Astrocyte (in vitro differentiated cells and primary cell): ENCODE measurements around the gene EPB41L4B. TPM values are rescaled to one million over a fixed set of nuclear protein-coding genes. Genes with fewer than 3 reads are reported as not detected.
A peak's percentile ranks its signal among the peaks of the same experiment; 100 is the strongest.
"Not testable (repeated sequence)": the region's sequence is repeated elsewhere in the genome, so short reads cannot be mapped to it uniquely, and the experiment has no call there.

Experiments used
- DNase-seq: peaks from one replicate; pipeline ENCODE4 v3.0.0-alpha.2; 2010; ENCODE audit warnings: low read depth
- FAIRE-seq: peaks from 2 replicates; lab custom pipeline; 2011; peaks lifted over from hg19 to GRCh38; lab: Jason Lieb, UNC
- H2AFZ ChIP-seq: 2 replicates; pipeline ENCODE4 v1.6.0; 2012; ENCODE audit warnings: low read depth, low read length, inconsistent platforms
- H3K27ac ChIP-seq: 2 replicates; pipeline ENCODE4 v1.5.1; 2011; ENCODE audit warnings: low read depth, low read length, inconsistent platforms
- H3K27me3 ChIP-seq: 2 replicates; pipeline ENCODE4 v1.6.0; 2011; ENCODE audit warnings: low read length, inconsistent platforms; ENCODE audit not compliant: insufficient read depth
- H3K36me3 ChIP-seq: 2 replicates; pipeline ENCODE4 v1.5.1; 2011; ENCODE audit warnings: low read length, inconsistent platforms; ENCODE audit not compliant: insufficient read depth
- H3K4me1 ChIP-seq: 2 replicates; pipeline ENCODE4 v1.5.1; 2011; ENCODE audit warnings: low read length, inconsistent platforms; ENCODE audit not compliant: insufficient read depth
- H3K4me2 ChIP-seq: 2 replicates; pipeline ENCODE4 v1.6.0; 2012; ENCODE audit warnings: low read length, inconsistent platforms
- H3K4me3 ChIP-seq: 2 replicates; pipeline ENCODE4 v1.5.1; 2011; ENCODE audit warnings: low read depth, mild to moderate bottlenecking, low read length, inconsistent platforms; ENCODE audit not compliant: insufficient read depth
- H3K79me2 ChIP-seq: 2 replicates; pipeline ENCODE4 v1.6.0; 2012; ENCODE audit warnings: mild to moderate bottlenecking, low read length, inconsistent platforms; ENCODE audit not compliant: insufficient read depth
- H3K9ac ChIP-seq: 2 replicates; pipeline ENCODE4 v1.6.0; 2012; ENCODE audit warnings: mild to moderate bottlenecking, low read length, inconsistent platforms
- H3K9me3 ChIP-seq: 2 replicates; pipeline ENCODE4 v1.5.1; 2012; ENCODE audit warnings: low read depth, mild to moderate bottlenecking, low read length, inconsistent platforms; ENCODE audit not compliant: insufficient read depth
- H4K20me1 ChIP-seq: 2 replicates; pipeline ENCODE4 v1.6.0; 2012; ENCODE audit warnings: low read length, inconsistent platforms; ENCODE audit not compliant: insufficient read depth
- H3K27ac Mint-ChIP-seq: one replicate; pipeline ENCODE4 v1.8.0; 2021; ENCODE audit warnings: mild to moderate bottlenecking, mixed read lengths; ENCODE audit not compliant: unreplicated experiment
- H3K27me3 Mint-ChIP-seq: one replicate; pipeline ENCODE4 v1.8.0; 2021; ENCODE audit warnings: low read depth, mixed read lengths; ENCODE audit not compliant: unreplicated experiment
- H3K36me3 Mint-ChIP-seq: one replicate; pipeline ENCODE4 v1.8.0; 2021; ENCODE audit warnings: low read depth, mixed read lengths; ENCODE audit not compliant: unreplicated experiment
- H3K4me1 Mint-ChIP-seq: one replicate; pipeline ENCODE4 v1.8.0; 2021; ENCODE audit warnings: low read depth, mixed read lengths; ENCODE audit not compliant: unreplicated experiment
- H3K4me3 Mint-ChIP-seq: one replicate; pipeline ENCODE4 v1.8.0; 2021; ENCODE audit warnings: mild to moderate bottlenecking, moderate library complexity, mixed read lengths; ENCODE audit not compliant: unreplicated experiment
- H3K9me3 Mint-ChIP-seq: one replicate; pipeline ENCODE4 v1.8.0; 2021; ENCODE audit warnings: mild to moderate bottlenecking, mixed read lengths; ENCODE audit not compliant: unreplicated experiment
- EZH2 ChIP-seq: IDR thresholded peaks from 2 replicates; pipeline ENCODE4 v1.6.1; 2012; ENCODE audit warnings: mild to moderate bottlenecking, low read length, inconsistent platforms; ENCODE audit not compliant: insufficient read depth
- total RNA-seq: library from RNA; stranded (reverse); gene quantifications from 2 replicates; pipeline ENCODE4 v1.2.1, GENCODE V29; 2021
- TF ChIP-seq, protein P1 (sequence below): IDR thresholded peaks from 2 replicates; pipeline ENCODE4 v1.5.1; 2011; ENCODE audit warnings: low read depth, mild to moderate bottlenecking, inconsistent platforms, low read length, moderate library complexity; ENCODE audit not compliant: insufficient read depth

Gene EPB41L4B
- total RNA-seq, 1 donor from 2014 or later: 2.0 TPM

DNA sequence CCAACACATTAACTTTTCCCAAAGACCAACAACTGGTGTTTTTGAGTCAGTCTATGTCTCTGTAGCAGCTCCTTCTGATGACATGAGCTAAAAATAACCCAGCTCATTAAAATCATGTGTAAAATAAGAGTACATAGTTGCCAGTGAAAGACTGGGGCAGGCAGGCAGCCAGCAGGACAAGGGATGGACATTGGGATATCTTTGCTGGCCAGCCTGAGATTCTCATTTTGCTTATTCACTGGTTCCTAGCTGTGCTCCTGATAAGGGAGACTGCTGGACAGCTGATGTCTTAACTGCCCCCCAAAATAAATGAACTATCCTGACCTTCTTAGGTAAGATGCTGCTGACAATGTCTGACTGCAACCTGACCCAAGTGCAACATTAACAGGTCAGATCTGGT, 33.9 kb downstream of the EPB41L4B start:
- Mint-ChIP-seq H3K36me3 (no peaks in the 10 kb centered on the region), H3K27ac (no peak overlapping the region), H3K27me3 (peaks cover 5% of the 10 kb centered on the region), H3K4me3 (no peak overlapping the region), H3K4me1 (peaks cover 5% of the 10 kb centered on the region), H3K9me3 (peaks cover 3% of the 10 kb centered on the region)
- FAIRE-seq (no peak), DNase-seq (peak; percentile 38)
- TF ChIP-seq EZH2: no peak
- TF ChIP-seq, protein P1, sequence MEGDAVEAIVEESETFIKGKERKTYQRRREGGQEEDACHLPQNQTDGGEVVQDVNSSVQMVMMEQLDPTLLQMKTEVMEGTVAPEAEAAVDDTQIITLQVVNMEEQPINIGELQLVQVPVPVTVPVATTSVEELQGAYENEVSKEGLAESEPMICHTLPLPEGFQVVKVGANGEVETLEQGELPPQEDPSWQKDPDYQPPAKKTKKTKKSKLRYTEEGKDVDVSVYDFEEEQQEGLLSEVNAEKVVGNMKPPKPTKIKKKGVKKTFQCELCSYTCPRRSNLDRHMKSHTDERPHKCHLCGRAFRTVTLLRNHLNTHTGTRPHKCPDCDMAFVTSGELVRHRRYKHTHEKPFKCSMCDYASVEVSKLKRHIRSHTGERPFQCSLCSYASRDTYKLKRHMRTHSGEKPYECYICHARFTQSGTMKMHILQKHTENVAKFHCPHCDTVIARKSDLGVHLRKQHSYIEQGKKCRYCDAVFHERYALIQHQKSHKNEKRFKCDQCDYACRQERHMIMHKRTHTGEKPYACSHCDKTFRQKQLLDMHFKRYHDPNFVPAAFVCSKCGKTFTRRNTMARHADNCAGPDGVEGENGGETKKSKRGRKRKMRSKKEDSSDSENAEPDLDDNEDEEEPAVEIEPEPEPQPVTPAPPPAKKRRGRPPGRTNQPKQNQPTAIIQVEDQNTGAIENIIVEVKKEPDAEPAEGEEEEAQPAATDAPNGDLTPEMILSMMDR: no peak
- Histone ChIP-seq H3K9ac (no peak overlapping the region), H3K9me3 (no peaks in the 10 kb centered on the region), H4K20me1 (no peaks in the 10 kb centered on the region), H3K27ac (peak overlapping the region; percentile 66), H3K4me1 (peaks cover 6% of the 10 kb centered on the region), H3K79me2 (no peaks in the 10 kb centered on the region), H2AFZ (no peak overlapping the region), H3K27me3 (no peaks in the 10 kb centered on the region), H3K4me3 (no peak overlapping the region), H3K4me2 (peak overlapping the region; percentile 72), H3K36me3 (no peaks in the 10 kb centered on the region)

DNA sequence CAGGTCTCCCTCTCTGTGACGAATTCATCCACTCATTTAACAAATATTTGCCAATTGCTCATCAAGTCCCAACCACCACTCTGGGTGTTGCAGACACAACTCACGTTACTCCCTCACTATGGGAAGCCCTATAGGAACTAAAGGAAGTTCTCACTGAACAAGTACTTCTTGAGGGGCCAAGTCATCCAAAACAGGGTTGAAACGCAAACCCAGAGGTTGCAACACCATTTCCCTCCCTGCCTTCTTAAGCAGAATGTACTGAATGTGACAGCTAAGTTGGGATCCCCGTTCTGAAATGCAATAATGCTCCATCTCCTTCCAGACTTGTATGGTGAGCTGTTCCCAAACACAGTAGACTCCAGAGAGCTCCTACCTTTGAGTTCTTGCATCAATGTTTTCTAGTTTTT, 34.3 kb downstream of the EPB41L4B start:
- H3K4me2 ChIP-seq: peak overlapping the region; percentile 72

DNA sequence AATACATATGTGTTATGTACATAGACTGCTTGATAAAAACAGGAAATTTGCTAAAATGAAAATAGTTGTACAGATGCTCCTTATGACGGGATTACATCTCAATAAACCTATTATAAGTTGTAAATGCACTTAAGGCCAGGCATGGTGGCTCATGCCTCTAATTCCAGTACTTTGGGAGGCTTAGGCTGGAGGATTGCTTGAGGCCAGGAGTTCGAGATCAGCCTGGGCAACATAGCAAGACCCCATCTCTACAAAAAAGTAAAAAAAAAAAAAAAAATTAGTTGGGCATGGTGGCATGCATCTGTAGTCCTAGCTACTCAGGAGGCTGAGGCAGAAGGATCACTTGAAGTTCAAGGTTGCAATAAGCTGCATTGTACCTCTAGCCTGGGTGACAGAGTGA, 37.2 kb downstream of the EPB41L4B start:
- not testable (repeated sequence) for H3K9me3 ChIP-seq, H3K4me1 Mint-ChIP-seq, H3K27ac Mint-ChIP-seq, H3K27me3 Mint-ChIP-seq, H3K36me3 Mint-ChIP-seq, FAIRE-seq, H4K20me1 ChIP-seq, H3K27ac ChIP-seq, H3K4me3 ChIP-seq, H3K4me3 Mint-ChIP-seq, H3K79me2 ChIP-seq, H3K9ac ChIP-seq, H3K27me3 ChIP-seq, H3K36me3 ChIP-seq, H3K4me2 ChIP-seq, DNase-seq, H3K9me3 Mint-ChIP-seq, H2AFZ ChIP-seq, H3K4me1 ChIP-seq

More for the DNA sequence above, 34.3 kb downstream of the EPB41L4B start:
- Histone ChIP-seq H3K79me2 (no peaks in the 10 kb centered on the region), H3K4me1 (peaks cover 6% of the 10 kb centered on the region), H3K27me3 (no peaks in the 10 kb centered on the region), H3K27ac (peak overlapping the region; percentile 66), H3K9ac (peak overlapping the region; percentile 6), H3K4me3 (no peak overlapping the region), H2AFZ (no peak overlapping the region), H3K36me3 (no peaks in the 10 kb centered on the region), H4K20me1 (no peaks in the 10 kb centered on the region), H3K9me3 (no peaks in the 10 kb centered on the region)
- DNase-seq: peak; percentile 88
- TF ChIP-seq, protein P1: no peak
- Mint-ChIP-seq H3K27me3 (peaks cover 4% of the 10 kb centered on the region), H3K4me1 (peaks cover 5% of the 10 kb centered on the region), H3K9me3 (peaks cover 3% of the 10 kb centered on the region), H3K27ac (no peak overlapping the region), H3K36me3 (no peaks in the 10 kb centered on the region), H3K4me3 (no peak overlapping the region)
- no peak for FAIRE-seq
